Measurements from ENCODE around the gene DTYMK. TPM values are rescaled to one million over a fixed set of nuclear protein-coding genes. Genes with fewer than 3 reads are reported as not detected.

The DTYMK gene
- polyA plus RNA-seq, 2 of the 4 experiments (the other 2 are of a cell fraction): 68.7 to 99.5 TPM

GRCh38 chr2:241728627-241729026 lies 42.0 kb upstream of the DTYMK start:
- Histone ChIP-seq H3K4me2 (no peak overlapping the region), H3K4me3 (no peak overlapping the region), H3K27ac (no peak overlapping the region), H3K4me1 (no peaks in the 10 kb centered on the region), H3K9me3 (no peaks in the 10 kb centered on the region)
- ATAC-seq: 0 out of 6 replicates have a peak, but pooled peaks of 1 of the 2 experiments have one; percentile 5
- WGBS (ENCODE audit: missing lambda C conversion rate): 85% methylated on average over 11 of the region's 19 CpGs
- no peak for FAIRE-seq
- TF ChIP-seq EP300 (IDR thresholded peaks at IDR 0.05) (no peak), HOXB5 (CRISPR knock-in tag; IDR thresholded peaks at IDR 0.05) (no peak), RCOR1 (IDR thresholded peaks at IDR 0.05; ENCODE audit: low read depth, low read length) (no peak), HEYL (CRISPR knock-in tag; IDR thresholded peaks at IDR 0.05) (no peak), KDM5A (IDR thresholded peaks at IDR 0.05) (no peak), CEBPB (IDR thresholded peaks at IDR 0.05) (no peak), FOSB (CRISPR knock-in tag; IDR thresholded peaks at IDR 0.05) (no peak), ZC3H11A (IDR thresholded peaks at IDR 0.05) (no peak), EHF (CRISPR knock-in tag; IDR thresholded peaks at IDR 0.05) (no peak), CBX8 (IDR thresholded peaks at IDR 0.05) (no peak), TFCP2L1 (CRISPR knock-in tag; IDR thresholded peaks at IDR 0.05) (no peak), GATA3 (IDR thresholded peaks at IDR 0.05; ENCODE audit: borderline replicate concordance) (no peak), NPAS2 (CRISPR knock-in tag; IDR thresholded peaks at IDR 0.05; ENCODE audit: borderline replicate concordance) (no peak)
- CTCF ChIA-PET: interaction anchor here (0.7 to 3.2 kb wide), 2 partner anchors 25 to 150 kb away, joined by 3 to 9 read pairs; no protein-coding TSS in a partner anchor
- POLR2A ChIA-PET: no interaction called here
- DNase-seq (ENCODE audit: low read depth in 1 of 2, low spot score in 1 of 2): no peak

GRCh38 chr2:241728000-241728399 lies 41.4 kb upstream of the DTYMK start:
- FAIRE-seq (no peak), ATAC-seq (no peak; a peak in 1 of 6 replicates), DNase-seq (ENCODE audit: low read depth in 1 of 2, low spot score in 1 of 2) (no peak)
- ChIA-PET CTCF (interaction anchor here (3.2 kb wide), 1 partner anchor 150 kb away, joined by 9 read pairs; no protein-coding TSS in a partner anchor), POLR2A (no interaction called here)
- 85% methylated on average over 5 of the region's 8 CpGs for WGBS (ENCODE audit: missing lambda C conversion rate)
- H3K4me1 ChIP-seq: no peaks in the 10 kb centered on the region
- H3K4me3 ChIP-seq: no peak overlapping the region
- H3K4me2 ChIP-seq: no peak overlapping the region
- TF ChIP-seq ELK1 (IDR thresholded peaks at IDR 0.05; ENCODE audit: low read depth, low read length): no peak
- no peak for TF ChIP-seq POLR2AphosphoS2 (conservative IDR thresholded peaks at IDR 0.05; ENCODE audit: low read length)
- TF ChIP-seq RAD21 (conservative IDR thresholded peaks at IDR 0.05 in 1 of 2, IDR thresholded peaks at IDR 0.05 in 1 of 2): no peak
- no peak for TF ChIP-seq CBX8 (IDR thresholded peaks at IDR 0.05)
- no peak for TF ChIP-seq CHD4 (IDR thresholded peaks at IDR 0.05; ENCODE audit: borderline replicate concordance)
- TF ChIP-seq RNF2 (IDR thresholded peaks at IDR 0.05; ENCODE audit: borderline replicate concordance, low read depth): no peak
- no peak for TF ChIP-seq CBX2 (IDR thresholded peaks at IDR 0.05; ENCODE audit: borderline replicate concordance, low read depth)
- no peak for TF ChIP-seq HES2 (IDR thresholded peaks at IDR 0.05)
- TF ChIP-seq ZFP36 (IDR thresholded peaks at IDR 0.05; ENCODE audit: borderline replicate concordance, partially characterized antibody): no peak
- TF ChIP-seq ZC3H11A (IDR thresholded peaks at IDR 0.05): no peak
- TF ChIP-seq CEBPB (IDR thresholded peaks at IDR 0.05): no peak
- TF ChIP-seq E2F6 (IDR thresholded peaks at IDR 0.05; ENCODE audit: borderline replicate concordance, low read depth): no peak
- no peak for TF ChIP-seq SMC3 (IDR thresholded peaks at IDR 0.05)
- TF ChIP-seq HOXA7 (CRISPR knock-in tag; IDR thresholded peaks at IDR 0.05): no peak
- no peak for TF ChIP-seq POLR2A (IDR thresholded peaks at IDR 0.05; ENCODE audit: low read length)
- TF ChIP-seq TP53 (CRISPR knock-in tag; IDR thresholded peaks at IDR 0.05): no peak
- no peak for TF ChIP-seq CTCF (IDR thresholded peaks at IDR 0.05)
- TF ChIP-seq USF2 (IDR thresholded peaks at IDR 0.05): no peak
- no peak for TF ChIP-seq PHF8 (IDR thresholded peaks at IDR 0.05; ENCODE audit: borderline replicate concordance, low read depth)
- TF ChIP-seq CHD2 (IDR thresholded peaks at IDR 0.05; ENCODE audit: low read length, partially characterized antibody): no peak
- no peak overlapping the region for H3K27ac ChIP-seq
- peaks cover 6% of the 10 kb centered on the region for H3K9me3 ChIP-seq

Data from A549 (cell line).